Neural cell (in vitro differentiated cells): ENCODE measurements around the gene SMIM44. TPM values are rescaled to one million over a fixed set of nuclear protein-coding genes. Genes with fewer than 3 reads are reported as not detected.

Source experiments
- H2AFZ ChIP-seq: fragments of 200-600, 300-800 bp; sonication (generic), shearing (Covaris generic); 2 replicates; pipeline ENCODE4 v1.6.0; 2014; ENCODE audit warnings: low read depth, mild to moderate bottlenecking, antibody characterized with exemption, low read length, moderate library complexity
- H3F3A ChIP-seq: fragments of 200-600 bp; shearing (Covaris generic); 2 replicates; pipeline ENCODE4 v1.6.1; 2016; ENCODE audit warnings: mild to moderate bottlenecking, moderate library complexity, mixed read lengths, antibody characterized with exemption, low read length; ENCODE audit not compliant: insufficient read depth, poor library complexity, severe bottlenecking
- H3K27ac ChIP-seq: fragments of 200-600, 300-800 bp; sonication (generic), shearing (Covaris generic); 2 replicates; pipeline ENCODE4 v1.5.1; 2014; ENCODE audit warnings: mild to moderate bottlenecking, low read length, moderate library complexity
- H3K27me3 ChIP-seq: fragments of 300-800, 200-600 bp; sonication (generic), shearing (Covaris generic); 2 replicates; pipeline ENCODE4 v1.6.0; 2014; ENCODE audit warnings: mild to moderate bottlenecking, low read depth, low read length, moderate library complexity; ENCODE audit not compliant: insufficient read depth
- H3K36me3 ChIP-seq: fragments of 300-800, 200-600 bp; sonication (generic), shearing (Covaris generic); 2 replicates; pipeline ENCODE4 v1.5.1; 2014; ENCODE audit warnings: mild to moderate bottlenecking, antibody characterized with exemption, low read length, moderate library complexity; ENCODE audit not compliant: insufficient read depth
- H3K4me2 ChIP-seq: fragments of 300-800, 200-600 bp; sonication (generic), shearing (Covaris generic); 2 replicates; pipeline ENCODE4 v1.6.0; 2014; ENCODE audit warnings: mild to moderate bottlenecking, low read length
- H3K4me3 ChIP-seq: fragments of 300-800, 200-600 bp; sonication (generic), shearing (Covaris generic); 2 replicates; pipeline ENCODE4 v1.5.1; 2014; ENCODE audit warnings: mild to moderate bottlenecking, low read length, moderate library complexity
- H3K79me2 ChIP-seq: fragments of 200-600 bp; shearing (Covaris generic); replicated peaks from 2 replicates; pipeline ENCODE4 v1.6.0; 2014; ENCODE audit warnings: mild to moderate bottlenecking, low read length, moderate library complexity; ENCODE audit not compliant: insufficient read depth
- H3K9ac ChIP-seq: fragments of 300-800, 200-600 bp; sonication (generic), shearing (Covaris generic); 2 replicates; pipeline ENCODE4 v1.6.1; 2016; ENCODE audit warnings: mild to moderate bottlenecking, low read length, mixed read lengths
- H3K9me2 ChIP-seq: fragments of 200-600 bp; shearing (Covaris generic); 2 replicates; pipeline ENCODE4 v1.6.1; 2016; ENCODE audit warnings: mild to moderate bottlenecking, low read length, mixed read lengths; ENCODE audit not compliant: insufficient read depth
- H3K9me3 ChIP-seq: fragments of 200-600, 300-800 bp; sonication (generic), shearing (Covaris generic); 2 replicates; pipeline ENCODE4 v1.6.1; 2016; ENCODE audit warnings: mild to moderate bottlenecking, mixed run types, low read length, moderate library complexity, mixed read lengths
- H4K20me1 ChIP-seq: fragments of 200-600 bp; shearing (Covaris generic); 2 replicates; pipeline ENCODE4 v1.6.1; 2016; ENCODE audit warnings: mild to moderate bottlenecking, mixed run types; ENCODE audit not compliant: insufficient read depth
- CTCF ChIP-seq: fragments of 450-650 bp; IDR thresholded peaks from 2 replicates; pipeline ENCODE4 v1.5.1; 2014; ENCODE audit warnings: antibody characterized with exemption, mild to moderate bottlenecking, moderate library complexity; ENCODE audit not compliant: poor library complexity, severe bottlenecking
- EP300 ChIP-seq: fragments of 450-650 bp; conservative IDR thresholded peaks from 2 replicates; pipeline ENCODE4 v1.6.1; 2014; ENCODE audit warnings: antibody characterized with exemption, mild to moderate bottlenecking, moderate library complexity; ENCODE audit not compliant: poor library complexity, severe bottlenecking
- EZH2 ChIP-seq: fragments of 200-600, 300-800 bp; shearing (Covaris generic), sonication (generic); IDR thresholded peaks from 2 replicates; pipeline ENCODE4 v1.6.1; 2014; ENCODE audit warnings: antibody characterized with exemption, low read length, borderline replicate concordance, mild to moderate bottlenecking; ENCODE audit not compliant: insufficient read depth, poor library complexity, severe bottlenecking
- MXI1 ChIP-seq: fragments of 450-650 bp; conservative IDR thresholded peaks from 2 replicates; pipeline ENCODE4 v1.6.1; 2014; ENCODE audit warnings: antibody characterized with exemption, mild to moderate bottlenecking; ENCODE audit not compliant: poor library complexity, severe bottlenecking
- POLR2AphosphoS5 ChIP-seq: IDR thresholded peaks from 2 replicates; pipeline ENCODE4 v1.6.1; 2012
- RAD21 ChIP-seq: fragments of 450-650 bp; conservative IDR thresholded peaks from 2 replicates; pipeline ENCODE4 v1.6.1; 2014; ENCODE audit warnings: antibody characterized with exemption, mild to moderate bottlenecking, moderate library complexity
- SMC3 ChIP-seq: fragments of 450-650 bp; conservative IDR thresholded peaks from 2 replicates; pipeline ENCODE4 v1.6.1; 2014; ENCODE audit warnings: antibody characterized with exemption, mild to moderate bottlenecking, moderate library complexity; ENCODE audit not compliant: poor library complexity
- TAF1 ChIP-seq: IDR thresholded peaks from 2 replicates; pipeline ENCODE4 v1.6.1; 2012; ENCODE audit warnings: low read depth
- polyA plus RNA-seq: library from polyadenylated mRNA; depleted of rRNA; stranded (reverse); fragments of >200 nt; gene quantifications from 2 replicates; pipeline ENCODE4 v1.2.3, GENCODE V29; 2014
- TF ChIP-seq, protein P1 (sequence below): IDR thresholded peaks from 2 replicates; pipeline ENCODE4 v1.6.1; 2012; ENCODE audit warnings: borderline replicate concordance

SMIM44 gene
- polyA plus RNA-seq, 1 donor from 2014 or later, result not detected

DNA sequence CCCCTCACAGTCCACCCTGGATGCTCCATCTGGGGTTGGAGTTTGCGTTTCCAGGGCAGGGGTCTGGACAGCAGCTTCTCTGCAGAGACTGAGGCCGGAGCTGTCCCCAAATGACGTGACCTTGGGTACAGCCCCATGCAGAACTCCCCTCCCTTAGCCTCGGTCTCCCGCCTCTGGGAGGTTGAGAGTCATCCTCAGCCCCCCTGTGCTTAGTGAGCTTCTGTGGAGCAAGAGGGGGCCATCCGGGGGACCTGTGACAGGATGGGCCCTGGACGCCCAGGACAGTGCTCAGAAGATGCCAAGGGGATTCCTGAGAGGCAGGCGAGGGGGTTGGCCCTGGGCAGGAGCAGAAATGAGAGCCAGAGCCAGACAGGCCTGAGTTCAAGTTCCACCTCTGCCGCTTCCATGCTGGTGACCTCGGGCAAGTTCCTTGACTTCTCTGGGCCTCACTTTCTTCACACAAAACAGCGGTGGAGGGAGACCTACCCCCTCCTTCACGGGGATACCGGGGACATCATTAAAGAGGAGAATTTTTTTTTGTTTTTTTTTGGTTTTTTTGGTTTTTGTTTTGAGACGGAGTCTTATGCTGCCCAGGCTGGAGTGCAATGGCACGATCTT, 23.2 kb downstream of the SMIM44 start:
- H4K20me1 ChIP-seq, result no peaks in the 10 kb centered on the region
- no peak overlapping the region for H3K9ac ChIP-seq
- no peak overlapping the region for H3K27ac ChIP-seq
- no peak for TF ChIP-seq POLR2AphosphoS5
- TF ChIP-seq EP300, result no peak
- no peak for TF ChIP-seq SMC3
- TF ChIP-seq, protein P1, sequence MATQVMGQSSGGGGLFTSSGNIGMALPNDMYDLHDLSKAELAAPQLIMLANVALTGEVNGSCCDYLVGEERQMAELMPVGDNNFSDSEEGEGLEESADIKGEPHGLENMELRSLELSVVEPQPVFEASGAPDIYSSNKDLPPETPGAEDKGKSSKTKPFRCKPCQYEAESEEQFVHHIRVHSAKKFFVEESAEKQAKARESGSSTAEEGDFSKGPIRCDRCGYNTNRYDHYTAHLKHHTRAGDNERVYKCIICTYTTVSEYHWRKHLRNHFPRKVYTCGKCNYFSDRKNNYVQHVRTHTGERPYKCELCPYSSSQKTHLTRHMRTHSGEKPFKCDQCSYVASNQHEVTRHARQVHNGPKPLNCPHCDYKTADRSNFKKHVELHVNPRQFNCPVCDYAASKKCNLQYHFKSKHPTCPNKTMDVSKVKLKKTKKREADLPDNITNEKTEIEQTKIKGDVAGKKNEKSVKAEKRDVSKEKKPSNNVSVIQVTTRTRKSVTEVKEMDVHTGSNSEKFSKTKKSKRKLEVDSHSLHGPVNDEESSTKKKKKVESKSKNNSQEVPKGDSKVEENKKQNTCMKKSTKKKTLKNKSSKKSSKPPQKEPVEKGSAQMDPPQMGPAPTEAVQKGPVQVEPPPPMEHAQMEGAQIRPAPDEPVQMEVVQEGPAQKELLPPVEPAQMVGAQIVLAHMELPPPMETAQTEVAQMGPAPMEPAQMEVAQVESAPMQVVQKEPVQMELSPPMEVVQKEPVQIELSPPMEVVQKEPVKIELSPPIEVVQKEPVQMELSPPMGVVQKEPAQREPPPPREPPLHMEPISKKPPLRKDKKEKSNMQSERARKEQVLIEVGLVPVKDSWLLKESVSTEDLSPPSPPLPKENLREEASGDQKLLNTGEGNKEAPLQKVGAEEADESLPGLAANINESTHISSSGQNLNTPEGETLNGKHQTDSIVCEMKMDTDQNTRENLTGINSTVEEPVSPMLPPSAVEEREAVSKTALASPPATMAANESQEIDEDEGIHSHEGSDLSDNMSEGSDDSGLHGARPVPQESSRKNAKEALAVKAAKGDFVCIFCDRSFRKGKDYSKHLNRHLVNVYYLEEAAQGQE, result no peak
- no peak for TF ChIP-seq EZH2
- TF ChIP-seq TAF1, result no peak
- no peak for TF ChIP-seq RAD21
- TF ChIP-seq MXI1, result no peak
- TF ChIP-seq CTCF, result no peak
- no peaks in the 10 kb centered on the region for H3K36me3 ChIP-seq
- H3F3A ChIP-seq, result no peaks in the 10 kb centered on the region
- H3K9me3 ChIP-seq, result no peaks in the 10 kb centered on the region
- H3K4me3 ChIP-seq, result no peak overlapping the region
- peaks cover 28% of the 10 kb centered on the region for H3K27me3 ChIP-seq
- H3K9me2 ChIP-seq, result no peaks in the 10 kb centered on the region
- no peak overlapping the region for H2AFZ ChIP-seq
- no peaks in the 10 kb centered on the region for H3K79me2 ChIP-seq
- no peak overlapping the region for H3K4me2 ChIP-seq

- H3K27ac ChIP-seq, result no peak overlapping the region
- peaks cover 21% of the 10 kb centered on the region for H3K27me3 ChIP-seq
- H3K9me2 ChIP-seq, result no peaks in the 10 kb centered on the region
- no peaks in the 10 kb centered on the region for H3K9me3 ChIP-seq
- H3K4me2 ChIP-seq, result no peak overlapping the region
- no peaks in the 10 kb centered on the region for H4K20me1 ChIP-seq
- H3F3A ChIP-seq, result no peaks in the 10 kb centered on the region
- H3K4me3 ChIP-seq, result no peak overlapping the region
- H3K36me3 ChIP-seq, result no peaks in the 10 kb centered on the region
- no peak overlapping the region for H2AFZ ChIP-seq
- no peak for TF ChIP-seq EP300
- no peaks in the 10 kb centered on the region for H3K79me2 ChIP-seq
- H3K9ac ChIP-seq, result no peak overlapping the region
These were observed 24.0 kb downstream of the SMIM44 start for GRCh38 chr19:3459089-3459881.
